Measurements from ENCODE around the gene MTHFD1L.

GRCh38 chr6:151108548-151108947, 243.0 kb downstream of the MTHFD1L start:
- TF ChIP-seq FOXM1 (IDR thresholded peaks at IDR 0.05; ENCODE audit: borderline replicate concordance) (no peak), TARDBP (IDR thresholded peaks at IDR 0.05) (no peak), L3MBTL2 (conservative IDR thresholded peaks at IDR 0.05) (no peak), ARNT (IDR thresholded peaks at IDR 0.05) (no peak), LEF1 (IDR thresholded peaks at IDR 0.05; ENCODE audit: borderline replicate concordance) (no peak), NFRKB (IDR thresholded peaks at IDR 0.05) (no peak)
